Thyroid gland (tissue), 4 donors: ENCODE data around the gene GPC6.

ENCODE experiments used
- POLR2A ChIP-seq, 2 donors: fragments of 450-650 bp; IDR thresholded peaks; one replicate each; pipeline ENCODE4 v1.6.1; 2017; ENCODE audit warnings: antibody characterized with exemption in 2 of 2, mild to moderate bottlenecking in 2 of 2, moderate library complexity in 1 of 2
- TF ChIP-seq, protein P1 (sequence below), 6 experiments: fragments of 200-600 bp in 3 of 6; fragments of 450-650 bp in 3 of 6; sonication (generic) in 3 of 6; IDR thresholded peaks; one replicate each; pipeline ENCODE4 v1.5.1; 2016 to 2019; ENCODE audit warnings: antibody characterized with exemption in 6 of 6, mild to moderate bottlenecking in 2 of 6, inconsistent platforms in 1 of 6, moderate library complexity in 1 of 6

DNA sequence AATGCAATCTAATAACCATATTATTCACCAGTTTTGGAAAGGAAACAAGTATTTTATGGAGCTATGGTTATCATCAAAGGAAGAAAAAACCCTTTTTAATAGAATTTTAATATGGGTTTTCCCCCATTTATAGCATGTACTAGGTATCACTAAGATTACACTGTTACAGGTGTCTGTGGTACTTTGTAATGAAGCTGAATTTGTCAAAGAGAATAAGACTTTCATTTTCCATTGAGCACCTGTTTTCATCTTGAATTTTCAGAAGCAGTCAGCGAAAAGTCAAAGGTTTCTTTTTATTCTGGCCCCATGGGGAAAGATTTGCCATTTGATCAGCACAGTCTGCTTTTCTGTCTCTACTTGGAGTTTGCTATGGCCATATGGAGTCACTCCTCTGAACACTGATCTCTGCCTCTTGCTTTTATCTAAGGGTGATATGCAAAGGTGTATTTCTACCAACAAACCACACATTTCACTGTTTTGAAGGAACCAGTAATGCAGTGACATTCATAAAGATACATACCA lies 662.9 kb downstream of the GPC6 start:
- TF ChIP-seq, protein P1, sequence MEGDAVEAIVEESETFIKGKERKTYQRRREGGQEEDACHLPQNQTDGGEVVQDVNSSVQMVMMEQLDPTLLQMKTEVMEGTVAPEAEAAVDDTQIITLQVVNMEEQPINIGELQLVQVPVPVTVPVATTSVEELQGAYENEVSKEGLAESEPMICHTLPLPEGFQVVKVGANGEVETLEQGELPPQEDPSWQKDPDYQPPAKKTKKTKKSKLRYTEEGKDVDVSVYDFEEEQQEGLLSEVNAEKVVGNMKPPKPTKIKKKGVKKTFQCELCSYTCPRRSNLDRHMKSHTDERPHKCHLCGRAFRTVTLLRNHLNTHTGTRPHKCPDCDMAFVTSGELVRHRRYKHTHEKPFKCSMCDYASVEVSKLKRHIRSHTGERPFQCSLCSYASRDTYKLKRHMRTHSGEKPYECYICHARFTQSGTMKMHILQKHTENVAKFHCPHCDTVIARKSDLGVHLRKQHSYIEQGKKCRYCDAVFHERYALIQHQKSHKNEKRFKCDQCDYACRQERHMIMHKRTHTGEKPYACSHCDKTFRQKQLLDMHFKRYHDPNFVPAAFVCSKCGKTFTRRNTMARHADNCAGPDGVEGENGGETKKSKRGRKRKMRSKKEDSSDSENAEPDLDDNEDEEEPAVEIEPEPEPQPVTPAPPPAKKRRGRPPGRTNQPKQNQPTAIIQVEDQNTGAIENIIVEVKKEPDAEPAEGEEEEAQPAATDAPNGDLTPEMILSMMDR (IDR thresholded peaks at IDR 0.05), result no peak
- TF ChIP-seq POLR2A (IDR thresholded peaks at IDR 0.05), result no peak
